ENCODE measurements around the gene CPE.

The CPE gene

DNA sequence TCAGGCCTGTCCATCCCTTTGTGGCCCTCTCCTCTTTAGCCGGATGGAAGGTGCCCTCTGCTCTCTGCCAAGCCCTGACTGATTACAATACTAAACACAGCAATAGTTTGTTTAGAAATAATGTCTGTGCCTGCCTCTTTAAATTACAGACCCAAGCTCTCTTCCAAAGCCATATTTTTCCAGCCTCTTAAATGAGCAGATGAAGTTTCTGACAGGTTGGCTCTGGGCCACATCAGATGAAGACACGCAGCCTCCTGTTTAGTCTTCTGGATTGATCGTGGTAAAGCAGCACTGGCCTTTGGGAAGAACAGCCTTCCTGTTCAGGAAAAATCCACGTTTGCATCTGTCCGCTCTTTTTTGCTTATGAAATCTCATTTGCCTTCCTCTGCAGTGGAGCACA, 133.6 kb downstream of the CPE start:
- DNase-seq (ENCODE audit: low read depth) = no peak

- DNase-seq (ENCODE audit: low read depth) = no peak
Measured at GRCh38 chr4:165514739-165515138, 135.9 kb downstream of the CPE start.

DNA sequence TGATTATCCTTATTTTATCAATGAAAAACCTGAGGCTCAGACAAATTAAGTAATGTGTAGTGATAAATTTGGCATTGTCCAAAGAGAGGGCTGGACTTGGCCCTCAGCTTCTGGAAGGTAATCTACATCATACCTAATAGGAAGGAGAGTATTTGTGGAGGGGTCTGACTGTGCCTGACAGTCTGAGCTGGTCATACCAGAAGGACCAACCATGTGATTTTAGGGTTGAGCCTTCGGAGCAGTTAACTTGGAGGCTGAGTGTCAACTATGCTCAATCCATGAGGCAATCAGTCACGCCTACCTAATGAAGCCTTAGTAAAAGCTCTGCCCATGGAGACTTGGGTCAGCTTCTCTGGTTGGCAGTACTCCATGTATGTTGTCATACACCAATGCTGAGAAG, 136.4 kb downstream of the CPE start:
- no peak for DNase-seq (ENCODE audit: low read depth)

DNA sequence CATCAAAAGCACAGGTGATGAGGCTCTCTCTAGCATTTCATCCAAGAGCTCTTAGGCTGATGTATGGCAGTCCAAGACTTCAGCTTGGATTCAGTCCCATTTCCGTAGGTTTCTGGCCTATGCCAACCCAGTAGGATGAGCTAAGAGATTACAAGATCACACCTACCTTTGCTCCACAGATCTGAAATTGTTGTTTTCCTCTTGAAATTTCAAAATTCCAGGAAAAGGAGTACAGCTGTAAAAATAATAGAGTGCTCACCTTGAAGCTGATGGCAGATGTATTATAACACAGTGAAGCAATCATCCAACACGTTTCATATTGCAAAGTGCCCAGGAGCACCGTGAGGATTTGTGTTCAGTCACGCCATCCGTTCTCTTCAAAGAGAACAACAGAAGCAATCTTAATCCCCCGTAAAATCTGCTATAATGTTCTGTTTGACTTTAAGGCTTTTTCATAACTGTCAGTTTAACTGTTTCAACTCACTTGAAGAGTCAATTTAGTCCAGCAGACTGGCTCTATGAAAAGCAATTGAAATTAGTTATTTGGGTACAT, 137.5 kb downstream of the CPE start:
- DNase-seq (ENCODE audit: low read depth) = no peak

DNA sequence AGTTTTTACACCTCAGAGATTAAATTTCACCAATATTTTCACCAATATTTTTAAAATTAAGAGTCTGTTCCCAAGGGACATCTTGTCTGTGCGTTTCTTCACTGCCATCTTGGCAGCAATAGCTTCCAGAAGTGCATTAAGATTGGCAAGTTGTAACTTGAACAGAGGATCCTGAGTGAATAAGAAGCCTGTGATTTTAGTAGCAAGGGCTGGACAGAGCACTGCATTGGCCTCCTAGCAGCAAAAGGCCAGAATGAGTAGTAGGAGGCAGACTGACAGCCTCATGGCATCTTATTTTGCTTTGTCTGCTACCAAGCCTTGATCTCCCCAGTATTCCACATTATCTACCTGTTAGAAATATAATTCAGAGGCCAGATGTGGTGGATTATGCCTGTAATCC, 138.4 kb downstream of the CPE start:
- no peak for DNase-seq (ENCODE audit: low read depth)

- no peak for DNase-seq (ENCODE audit: low read depth)
Measured at GRCh38 chr4:165518024-165518616, 139.3 kb downstream of the CPE start.

- no peak for DNase-seq (ENCODE audit: low read depth)
Measured at GRCh38 chr4:165518686-165519085, 139.9 kb downstream of the CPE start.

DNA sequence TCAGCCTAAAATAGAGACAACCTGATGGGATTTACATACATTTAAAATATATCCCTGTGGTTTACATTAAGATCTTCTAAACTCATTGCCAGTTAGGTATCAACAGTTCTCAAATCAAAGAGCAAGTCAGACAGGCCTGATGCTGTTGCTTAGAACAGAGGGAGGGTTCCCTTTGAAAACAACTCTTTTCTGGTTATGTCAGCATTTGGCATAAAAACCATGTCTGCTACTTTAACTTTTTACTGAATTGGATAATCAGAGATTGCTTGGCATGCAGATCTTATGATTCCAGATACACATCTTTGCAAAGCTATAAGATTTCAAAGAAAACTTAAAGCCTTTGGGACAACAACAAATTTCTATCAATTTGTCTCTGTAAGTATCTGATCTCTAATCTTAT, 140.8 kb downstream of the CPE start:
- DNase-seq (ENCODE audit: low read depth) = no peak

GRCh38 chr4:165520086-165520485, 141.3 kb downstream of the CPE start:
- no peak for DNase-seq (ENCODE audit: low read depth)

DNA sequence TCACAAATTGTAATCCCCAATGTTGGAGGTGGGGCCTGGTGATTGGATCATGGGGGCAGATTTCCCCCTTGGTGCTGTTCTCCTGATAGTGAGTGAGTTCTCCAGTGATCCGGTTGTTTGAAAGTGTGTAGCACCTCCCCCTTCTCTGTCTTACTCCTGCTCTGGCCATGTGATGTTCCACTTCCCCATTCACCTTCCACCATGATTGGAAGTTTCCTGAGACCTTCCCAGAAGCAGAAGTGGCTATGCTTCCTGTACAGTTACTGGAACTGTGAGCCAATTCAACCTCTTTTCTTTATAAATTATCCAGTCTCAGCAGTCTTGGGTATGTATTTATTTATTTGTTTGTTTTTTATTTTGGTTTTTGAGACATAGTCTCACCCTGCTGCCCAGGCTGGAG, 143.2 kb downstream of the CPE start:
- no peak for DNase-seq (ENCODE audit: low read depth)

- DNase-seq (ENCODE audit: low read depth) = no peak
Measured at GRCh38 chr4:165524532-165525190, 145.9 kb downstream of the CPE start.

DNA sequence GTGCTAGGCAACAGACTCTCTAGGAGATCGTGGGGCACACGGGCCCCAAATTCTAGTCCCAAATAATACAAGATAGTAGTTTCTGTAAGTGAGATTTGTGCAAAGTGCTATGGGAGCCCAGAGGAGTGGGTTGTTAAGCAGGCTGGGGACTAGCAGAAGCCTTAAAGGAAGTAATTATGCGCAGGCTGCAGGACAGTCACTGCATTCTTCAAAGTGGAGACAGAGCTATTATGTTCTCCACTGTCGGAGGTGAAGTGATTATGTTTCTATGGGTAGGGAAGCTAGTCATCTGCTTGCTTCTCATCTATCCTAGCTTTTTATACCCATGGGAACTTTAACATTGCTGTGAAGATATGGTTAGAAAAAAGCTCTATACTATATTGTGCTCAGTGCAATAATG, 154.2 kb downstream of the CPE start:
- no peak for DNase-seq (ENCODE audit: low read depth)

- DNase-seq (ENCODE audit: low read depth) = no peak
Measured at GRCh38 chr4:165537028-165537648, 158.3 kb downstream of the CPE start.

DNA sequence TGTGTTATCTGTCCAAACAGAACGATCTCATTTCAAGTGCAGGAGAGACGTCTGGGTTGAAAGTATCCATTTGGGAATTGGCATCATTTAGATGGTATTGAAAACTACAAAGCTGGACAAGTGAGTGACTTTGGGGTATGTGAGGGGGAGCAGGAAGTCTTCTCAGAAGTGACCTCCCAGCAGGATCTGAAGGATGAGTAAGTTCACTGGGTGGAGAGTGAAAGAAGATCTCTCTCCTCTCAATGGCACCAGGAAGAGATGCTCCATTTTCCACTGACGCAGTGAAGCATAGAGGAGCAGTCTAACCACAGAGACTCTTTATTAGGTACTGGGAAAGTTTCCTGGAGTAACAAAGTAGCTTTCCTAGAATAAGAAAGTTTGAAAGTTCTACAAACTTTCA, 161.0 kb downstream of the CPE start:
- DNase-seq (ENCODE audit: low read depth) = no peak

- DNase-seq (ENCODE audit: low read depth) = no peak
Measured at GRCh38 chr4:165540206-165540830, 161.5 kb downstream of the CPE start.

DNA sequence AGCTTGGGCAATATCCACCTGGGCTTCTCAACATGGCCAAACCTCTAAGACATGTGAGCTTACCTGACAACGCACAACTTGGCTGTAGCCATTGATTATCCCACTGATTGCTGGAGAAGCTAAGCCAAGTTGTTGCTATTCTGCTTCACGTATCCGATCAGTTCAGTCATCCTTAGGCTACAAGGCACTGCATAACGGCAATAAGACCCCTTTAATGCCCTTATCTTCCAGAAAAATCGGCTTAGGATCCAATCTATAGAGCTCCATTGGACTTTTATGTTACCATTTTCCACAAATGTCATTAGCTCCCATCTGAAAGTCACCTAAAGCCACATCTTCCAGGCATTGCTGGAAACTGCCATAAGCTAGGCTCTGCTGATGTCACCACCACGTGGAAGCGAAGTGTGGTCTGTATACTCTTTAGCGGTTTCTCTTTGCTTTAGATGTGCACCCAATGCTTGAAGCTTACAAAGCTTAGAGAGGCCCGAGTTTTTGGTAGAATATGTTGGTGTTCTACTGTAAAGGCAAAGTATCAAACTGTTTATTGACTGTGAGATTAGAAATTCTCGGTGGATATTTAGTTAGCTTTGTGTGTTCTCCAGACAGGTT, 163.1 kb downstream of the CPE start:
- no peak for DNase-seq (ENCODE audit: low read depth)

DNA sequence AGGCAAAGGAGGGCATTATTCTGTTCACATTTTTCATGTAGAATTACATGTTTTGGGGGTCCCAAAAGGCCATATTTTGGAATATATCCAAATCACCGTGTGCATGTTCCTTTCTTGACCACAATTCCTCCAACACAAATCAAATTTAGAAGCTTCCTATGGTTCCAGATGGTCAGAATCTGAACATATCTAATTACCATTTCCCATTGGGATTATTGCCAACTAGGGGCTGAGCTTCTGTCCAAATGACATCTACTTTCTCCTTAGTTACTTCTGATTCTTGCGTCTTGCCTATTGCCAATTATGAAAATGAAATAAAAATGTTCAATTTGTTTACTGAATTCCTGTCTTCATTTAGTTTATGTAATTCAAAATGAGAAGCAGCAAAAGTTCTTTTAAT, 163.7 kb downstream of the CPE start:
- no peak for DNase-seq (ENCODE audit: low read depth)
